Memory B cell (primary cell): ENCODE data around the gene BRD4.
A peak's percentile ranks its signal among the peaks of the same experiment; 100 is the strongest.
"Not testable (repeated sequence)": the region's sequence is repeated elsewhere in the genome, so short reads cannot be mapped to it uniquely, and the experiment has no call there.

Experiments
- ATAC-seq: fragments of 150-1000 bp; cut with Tn5 transposase; 2 replicates; pipeline ENCODE4 v1.10.0; 2021; ENCODE audit warnings: low read depth, mild to moderate bottlenecking, moderate library complexity
- DNase-seq, 2 donors: peaks; one replicate each; pipeline ENCODE4 v3.0.0; 2022; ENCODE audit warnings: low spot score in 2 of 2
- H3K27ac Mint-ChIP-seq: one replicate; pipeline ENCODE4 v1.8.0; 2022; ENCODE audit warnings: mild to moderate bottlenecking, moderate library complexity, mixed read lengths
- H3K27me3 Mint-ChIP-seq: one replicate; pipeline ENCODE4 v1.8.0; 2022; ENCODE audit warnings: mixed read lengths
- H3K36me3 Mint-ChIP-seq: one replicate; pipeline ENCODE4 v1.8.0; 2022; ENCODE audit warnings: mild to moderate bottlenecking, mixed read lengths
- H3K4me1 Mint-ChIP-seq: one replicate; pipeline ENCODE4 v1.8.0; 2022; ENCODE audit warnings: mixed read lengths
- H3K4me3 Mint-ChIP-seq: one replicate; pipeline ENCODE4 v1.8.0; 2022; ENCODE audit warnings: mild to moderate bottlenecking, moderate library complexity, mixed read lengths
- H3K9me3 Mint-ChIP-seq: one replicate; pipeline ENCODE4 v1.8.0; 2022; ENCODE audit warnings: mixed read lengths

The BRD4 gene

DNA sequence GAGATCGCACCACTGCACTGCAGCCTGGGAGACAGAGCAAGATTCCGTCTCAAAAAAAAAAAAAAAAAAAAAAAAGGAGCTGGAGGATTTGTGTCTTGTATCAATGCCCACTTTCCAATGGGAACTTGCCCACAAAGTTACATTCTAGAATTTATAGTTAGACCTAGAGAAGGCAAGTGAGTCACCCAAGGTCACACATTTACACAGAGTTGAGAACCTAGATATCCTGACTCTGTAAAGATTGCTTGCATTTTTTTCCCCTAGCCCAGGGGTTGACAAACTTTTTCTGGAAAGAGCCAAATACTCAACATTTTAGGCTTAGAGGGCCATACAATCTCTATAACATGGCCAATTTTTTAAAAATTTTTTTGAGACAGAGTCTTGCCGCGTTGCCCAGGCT lies 7.7 kb upstream of the BRD4 start:
- Mint-ChIP-seq H3K36me3 (peaks cover 11% of the 10 kb centered on the region), H3K9me3 (no peaks in the 10 kb centered on the region), H3K27me3 (no peaks in the 10 kb centered on the region), H3K27ac (no peak overlapping the region), H3K4me3 (no peak overlapping the region), H3K4me1 (no peaks in the 10 kb centered on the region)
- DNase-seq = no peak
- no peak for ATAC-seq

- Mint-ChIP-seq H3K27me3 (no peaks in the 10 kb centered on the region), H3K36me3 (peaks cover 4% of the 10 kb centered on the region), H3K4me3 (no peak overlapping the region), H3K9me3 (no peaks in the 10 kb centered on the region), H3K4me1 (peaks cover 8% of the 10 kb centered on the region), H3K27ac (no peak overlapping the region)
- ATAC-seq (no peak), DNase-seq (no peak)
Observed at GRCh38 chr19:15337202-15337601, 4.9 kb upstream of the BRD4 start.

- not testable (repeated sequence) for H3K4me3 Mint-ChIP-seq, H3K4me1 Mint-ChIP-seq, H3K27me3 Mint-ChIP-seq, DNase-seq, H3K27ac Mint-ChIP-seq, H3K9me3 Mint-ChIP-seq, H3K36me3 Mint-ChIP-seq, ATAC-seq
Observed at GRCh38 chr19:15335992-15336391, 3.7 kb upstream of the BRD4 start.

- H3K4me1 Mint-ChIP-seq = peaks cover 34% of the 10 kb centered on the region
- peak overlapping the region; percentile 94 for H3K27ac Mint-ChIP-seq
- H3K9me3 Mint-ChIP-seq = no peaks in the 10 kb centered on the region
- DNase-seq (peak; percentile 45 to 71), ATAC-seq (peak; percentile 36)
- no peaks in the 10 kb centered on the region for H3K27me3 Mint-ChIP-seq
- H3K4me3 Mint-ChIP-seq = peak overlapping the region; percentile 91
- H3K36me3 Mint-ChIP-seq = peaks cover 6% of the 10 kb centered on the region
Observed at GRCh38 chr19:15331419-15332310, 674 bp downstream of the BRD4 start.

- H3K27ac Mint-ChIP-seq = peak overlapping the region; percentile 94
- peaks cover 3% of the 10 kb centered on the region for H3K36me3 Mint-ChIP-seq
- DNase-seq (no peak), ATAC-seq (no peak)
- peak overlapping the region; percentile 91 for H3K4me3 Mint-ChIP-seq
- peaks cover 37% of the 10 kb centered on the region for H3K4me1 Mint-ChIP-seq
- no peaks in the 10 kb centered on the region for H3K9me3 Mint-ChIP-seq
- no peaks in the 10 kb centered on the region for H3K27me3 Mint-ChIP-seq
Observed at GRCh38 chr19:15330801-15331418, 1.4 kb downstream of the BRD4 start.

- peak overlapping the region; percentile 70 for H3K27ac Mint-ChIP-seq
- ATAC-seq (no peak), DNase-seq (no peak)
- H3K9me3 Mint-ChIP-seq = no peaks in the 10 kb centered on the region
- peaks cover 3% of the 10 kb centered on the region for H3K36me3 Mint-ChIP-seq
- H3K4me3 Mint-ChIP-seq = no peak overlapping the region
- H3K27me3 Mint-ChIP-seq = no peaks in the 10 kb centered on the region
- peaks cover 55% of the 10 kb centered on the region for H3K4me1 Mint-ChIP-seq
Observed at GRCh38 chr19:15328312-15328711, 4.0 kb downstream of the BRD4 start.

GRCh38 chr19:15324791-15325519 lies 7.4 kb downstream of the BRD4 start:
- H3K27me3 Mint-ChIP-seq = no peaks in the 10 kb centered on the region
- H3K4me1 Mint-ChIP-seq = peaks cover 67% of the 10 kb centered on the region
- DNase-seq (no peak), ATAC-seq (peak; percentile 33)
- H3K27ac Mint-ChIP-seq = peak overlapping the region; percentile 52
- peaks cover 10% of the 10 kb centered on the region for H3K36me3 Mint-ChIP-seq
- H3K9me3 Mint-ChIP-seq = no peaks in the 10 kb centered on the region
- H3K4me3 Mint-ChIP-seq = peak overlapping the region; percentile 35

- no peak for ATAC-seq
- no peak for DNase-seq
Observed at GRCh38 chr19:15323496-15324235, 8.7 kb downstream of the BRD4 start.

DNA sequence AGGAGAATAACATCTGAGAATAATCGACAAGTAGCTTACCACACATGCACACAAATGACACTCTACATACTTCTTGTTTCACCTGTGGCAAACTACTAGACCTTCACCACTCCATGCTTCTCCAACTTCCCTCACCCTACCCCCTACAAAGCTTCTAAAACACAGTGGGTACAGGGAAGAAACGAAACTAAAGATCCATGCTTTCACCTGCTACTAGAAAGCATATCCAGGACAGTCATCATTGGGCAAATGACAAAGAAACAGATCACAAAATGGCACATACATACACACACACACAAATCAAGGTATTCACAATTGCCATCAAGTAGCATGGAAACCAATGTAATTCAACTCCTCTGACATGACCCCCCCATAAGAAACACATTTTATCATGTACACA lies 10.6 kb downstream of the BRD4 start:
- ATAC-seq (no peak), DNase-seq (no peak)
- Mint-ChIP-seq H3K4me1 (peaks cover 69% of the 10 kb centered on the region), H3K27me3 (no peaks in the 10 kb centered on the region), H3K4me3 (peak overlapping the region; percentile 50), H3K9me3 (no peaks in the 10 kb centered on the region), H3K36me3 (peaks cover 8% of the 10 kb centered on the region), H3K27ac (peak overlapping the region; percentile 84)

More at GRCh38 chr19:15323496-15324235, 8.7 kb downstream of the BRD4 start:
- no peaks in the 10 kb centered on the region for H3K9me3 Mint-ChIP-seq
- H3K36me3 Mint-ChIP-seq = peaks cover 8% of the 10 kb centered on the region
- peak overlapping the region; percentile 16 for H3K4me3 Mint-ChIP-seq
- no peaks in the 10 kb centered on the region for H3K27me3 Mint-ChIP-seq
- peaks cover 65% of the 10 kb centered on the region for H3K4me1 Mint-ChIP-seq
- H3K27ac Mint-ChIP-seq = peak overlapping the region; percentile 52

GRCh38 chr19:15320116-15320515 lies 12.2 kb downstream of the BRD4 start:
- H3K27me3 Mint-ChIP-seq = no peaks in the 10 kb centered on the region
- no peaks in the 10 kb centered on the region for H3K9me3 Mint-ChIP-seq
- H3K4me3 Mint-ChIP-seq = no peak overlapping the region
- peaks cover 74% of the 10 kb centered on the region for H3K4me1 Mint-ChIP-seq
- peaks cover 8% of the 10 kb centered on the region for H3K36me3 Mint-ChIP-seq
- DNase-seq = no peak
- peak overlapping the region; percentile 84 for H3K27ac Mint-ChIP-seq
- ATAC-seq = no peak

- Mint-ChIP-seq H3K4me1 (peaks cover 69% of the 10 kb centered on the region), H3K9me3 (no peaks in the 10 kb centered on the region), H3K36me3 (peaks cover 6% of the 10 kb centered on the region), H3K27me3 (no peaks in the 10 kb centered on the region), H3K27ac (peak overlapping the region; percentile 97), H3K4me3 (peak overlapping the region; percentile 82)
- ATAC-seq (peak; percentile 90), DNase-seq (peak; percentile 50 to 52)
Observed at GRCh38 chr19:15318241-15318691, 14.1 kb downstream of the BRD4 start.

DNA sequence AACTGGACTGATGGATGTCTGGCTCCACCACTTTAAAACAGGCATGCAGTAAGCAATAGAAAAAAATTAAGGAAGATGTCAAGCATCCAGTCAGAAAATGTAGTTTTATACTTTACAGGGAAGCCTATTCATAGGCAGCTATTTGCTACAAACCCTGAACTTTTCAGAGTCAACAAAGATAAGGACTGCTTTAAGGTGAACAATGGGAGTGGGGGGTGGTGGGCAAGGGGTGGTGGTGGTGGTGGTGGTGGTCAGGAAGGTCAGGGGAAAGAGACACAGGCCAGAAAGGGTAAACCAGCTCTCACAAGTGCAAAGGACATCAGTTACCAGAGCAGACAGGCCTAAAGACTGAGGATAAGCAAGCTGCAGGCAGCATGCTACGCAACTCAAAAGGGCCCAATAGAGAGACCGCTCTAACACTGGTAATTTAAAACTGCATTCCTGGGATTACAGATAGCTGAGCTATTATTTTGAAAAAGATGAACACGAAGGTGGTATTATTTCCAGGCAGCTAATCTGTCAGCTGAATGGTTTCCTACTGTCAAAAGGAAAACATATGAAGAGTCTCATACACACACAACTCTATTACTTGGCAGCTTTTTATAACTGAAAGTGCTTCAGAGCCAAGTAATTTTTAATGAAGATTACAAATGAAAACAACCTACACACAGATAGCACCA lies 14.8 kb downstream of the BRD4 start:
- Mint-ChIP-seq H3K4me3 (peak overlapping the region; percentile 82), H3K4me1 (peaks cover 71% of the 10 kb centered on the region), H3K9me3 (no peaks in the 10 kb centered on the region), H3K36me3 (peaks cover 9% of the 10 kb centered on the region), H3K27ac (peak overlapping the region; percentile 97), H3K27me3 (no peaks in the 10 kb centered on the region)
- DNase-seq (no peak), ATAC-seq (no peak)

DNA sequence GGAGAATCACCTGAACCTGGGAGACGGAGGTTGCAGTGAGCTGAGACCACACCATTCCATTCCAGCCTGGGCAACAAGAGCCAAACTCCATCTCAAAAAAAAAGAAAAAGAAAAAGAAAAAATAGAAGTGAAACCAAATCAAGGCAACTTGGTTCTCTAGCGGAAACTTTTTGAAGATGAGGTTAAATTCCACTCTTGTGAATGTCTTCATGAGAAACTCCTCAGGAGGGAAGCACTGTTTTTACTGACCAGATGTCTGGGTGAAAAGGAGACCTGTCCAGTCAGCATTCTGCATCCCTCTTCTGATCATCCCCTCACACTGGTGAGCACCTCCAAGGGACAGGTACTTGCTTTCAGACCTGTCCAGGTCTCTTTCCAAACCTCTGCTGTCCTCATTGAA lies 15.8 kb downstream of the BRD4 start:
- Mint-ChIP-seq H3K27me3 (no peaks in the 10 kb centered on the region), H3K4me3 (peak overlapping the region; percentile 49), H3K4me1 (peaks cover 69% of the 10 kb centered on the region), H3K27ac (peak overlapping the region; percentile 97), H3K9me3 (no peaks in the 10 kb centered on the region), H3K36me3 (peaks cover 6% of the 10 kb centered on the region)
- ATAC-seq = peak; percentile 23
- no peak for DNase-seq
